HG03064 (cell line): ENCODE data around the gene LRRC2.

Source experiments
- ATAC-seq: cut with Tn5 transposase; IDR thresholded peaks from one replicate; pipeline ENCODE4 v1.9.1; 2021; ENCODE audit warnings: low read depth; ENCODE audit not compliant: unreplicated experiment

The LRRC2 gene

DNA sequence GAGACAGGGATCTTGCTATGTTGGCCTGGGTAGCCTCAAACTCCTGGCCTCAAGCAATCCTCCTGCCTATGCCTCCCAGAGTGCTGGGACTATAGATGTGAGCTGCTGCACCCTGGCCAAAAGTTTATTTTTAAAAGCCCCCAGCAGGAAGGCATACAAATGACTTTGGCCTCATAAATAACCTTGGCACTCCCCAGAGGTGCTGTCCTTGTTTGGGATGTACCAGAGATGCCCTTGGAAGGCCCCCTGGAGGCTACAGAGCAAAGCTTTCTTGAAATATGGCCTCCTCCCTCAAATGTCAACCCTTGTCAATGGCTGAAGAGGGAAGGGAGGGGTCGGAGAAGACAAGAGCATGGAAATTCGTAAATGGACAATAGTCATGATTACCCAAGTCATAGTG is 82.3 kb downstream of the LRRC2 start:
- ATAC-seq, result no peak

DNA sequence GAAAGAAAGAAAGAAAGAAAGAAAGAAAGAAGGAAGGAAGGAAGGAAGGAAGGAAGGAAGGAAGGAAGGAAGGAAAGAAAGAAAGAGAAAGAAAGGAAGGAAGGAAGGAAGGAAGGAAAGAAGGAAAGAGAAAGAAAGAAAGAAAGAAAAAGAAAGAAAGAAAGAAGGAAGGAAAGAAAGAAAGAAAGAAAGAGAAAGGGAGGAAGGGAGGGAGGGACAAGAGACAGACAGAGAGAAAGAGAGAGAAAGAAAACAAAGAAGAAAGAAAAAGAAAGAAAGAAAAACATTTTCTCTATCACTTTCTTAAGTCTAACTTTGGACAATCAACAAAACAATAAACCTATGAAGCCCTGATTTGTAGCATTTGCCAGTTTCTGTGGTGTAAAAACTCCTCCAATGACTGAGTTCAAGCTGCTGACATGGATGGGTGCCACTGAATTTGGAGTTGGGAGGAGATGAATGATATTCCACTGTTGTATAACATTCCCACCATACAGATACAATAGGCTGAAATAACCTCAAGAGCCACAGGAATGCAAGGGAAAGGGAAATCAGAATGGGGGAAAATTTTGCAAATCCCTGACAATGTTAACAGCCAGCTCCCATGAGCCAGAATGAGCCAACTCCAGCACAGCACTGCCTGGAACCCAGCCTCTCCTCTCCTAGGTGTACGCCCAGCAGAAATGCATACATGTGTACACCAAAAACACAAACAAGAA is 83.3 kb downstream of the LRRC2 start:
- ATAC-seq, result no peak

DNA sequence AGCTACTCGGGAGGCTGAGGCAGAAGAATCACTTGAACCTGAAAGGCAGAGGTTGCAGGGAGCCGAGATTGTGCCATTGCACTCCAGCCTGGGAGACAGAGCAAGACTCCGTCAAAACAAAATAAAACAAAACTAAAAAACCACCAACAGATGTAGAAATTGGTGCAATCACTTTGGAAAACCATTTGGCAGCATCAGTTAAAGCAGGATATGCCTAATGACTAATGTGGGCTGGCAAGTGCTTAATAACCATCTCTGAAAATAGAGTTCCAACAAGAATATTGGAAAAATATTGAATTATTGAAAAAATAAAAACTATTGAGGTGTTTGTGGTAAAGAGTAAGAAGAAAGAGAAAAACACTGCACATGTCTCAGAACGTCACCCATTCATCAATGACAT is 84.5 kb downstream of the LRRC2 start:
- ATAC-seq, result no peak

DNA sequence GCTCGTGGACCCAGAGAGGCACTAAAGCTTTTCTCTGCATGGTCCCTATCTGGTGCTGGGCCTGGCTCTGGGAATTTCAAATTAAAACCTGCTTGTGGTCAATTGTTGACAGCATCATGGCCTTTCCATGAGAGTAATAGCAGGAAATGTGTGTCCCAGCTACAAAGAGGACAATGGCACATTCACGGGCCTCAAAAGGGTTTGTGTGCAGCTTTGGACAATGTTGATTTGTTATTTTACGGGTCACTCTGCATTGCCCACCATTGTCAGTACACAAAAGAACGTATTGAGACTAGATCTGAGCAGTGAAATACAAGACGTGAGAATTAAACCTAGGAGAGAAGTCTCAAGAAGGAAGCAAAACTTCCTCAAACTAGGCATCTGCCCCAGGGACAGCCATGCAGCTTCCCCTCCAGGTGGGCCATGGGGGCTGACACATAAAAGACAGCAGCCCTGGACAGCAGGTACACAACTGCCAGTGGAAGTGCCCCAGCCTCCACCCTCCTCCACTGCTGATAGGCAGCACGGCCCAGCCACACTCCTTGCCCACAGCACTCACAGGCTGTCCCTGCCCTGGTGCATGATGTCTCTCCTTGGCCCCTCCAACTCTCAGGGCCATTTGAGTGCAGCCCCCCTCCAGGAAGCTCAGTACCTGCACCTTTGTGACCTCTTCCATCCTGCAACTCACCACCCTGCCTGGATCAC is 85.5 kb downstream of the LRRC2 start:
- no peak for ATAC-seq

DNA sequence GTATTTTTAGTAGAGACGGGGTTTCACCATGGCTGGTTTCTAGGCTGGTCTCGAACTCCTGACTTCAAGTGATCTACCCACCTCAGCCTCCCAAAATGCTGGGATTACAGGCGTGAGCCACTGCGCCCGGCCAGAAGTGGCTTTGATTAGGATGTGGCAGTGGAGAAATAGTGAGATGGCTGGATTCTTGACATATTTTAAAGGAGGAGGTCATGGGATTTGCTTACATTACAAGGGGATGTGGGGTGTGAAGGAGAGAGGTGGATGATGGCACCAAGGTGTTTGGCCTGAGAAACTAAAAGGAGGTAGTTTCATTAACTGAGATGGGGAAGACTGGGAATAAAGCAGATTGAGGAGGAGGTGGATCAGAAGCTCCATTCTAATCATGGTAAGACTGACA is 86.4 kb downstream of the LRRC2 start:
- no peak for ATAC-seq

DNA sequence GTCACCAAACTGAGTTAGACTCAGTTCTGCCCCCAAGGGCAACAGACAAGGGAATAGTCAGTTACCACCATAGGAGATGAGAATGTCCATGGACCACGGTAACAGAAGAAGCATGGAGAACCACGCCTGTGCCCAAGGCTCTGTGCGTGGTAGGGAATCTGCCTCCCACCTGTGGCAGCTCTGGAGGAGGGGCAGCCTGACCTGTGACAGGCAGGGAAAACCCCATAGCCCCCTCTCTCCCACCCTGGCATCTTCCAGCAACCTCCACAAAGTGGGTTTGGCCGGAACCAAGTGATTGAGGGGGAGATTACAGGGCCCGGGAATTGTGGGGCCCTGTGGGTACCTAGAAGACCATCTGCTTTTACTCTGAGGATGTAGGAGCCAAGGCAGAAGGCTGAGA is 87.1 kb downstream of the LRRC2 start:
- ATAC-seq, result no peak

DNA sequence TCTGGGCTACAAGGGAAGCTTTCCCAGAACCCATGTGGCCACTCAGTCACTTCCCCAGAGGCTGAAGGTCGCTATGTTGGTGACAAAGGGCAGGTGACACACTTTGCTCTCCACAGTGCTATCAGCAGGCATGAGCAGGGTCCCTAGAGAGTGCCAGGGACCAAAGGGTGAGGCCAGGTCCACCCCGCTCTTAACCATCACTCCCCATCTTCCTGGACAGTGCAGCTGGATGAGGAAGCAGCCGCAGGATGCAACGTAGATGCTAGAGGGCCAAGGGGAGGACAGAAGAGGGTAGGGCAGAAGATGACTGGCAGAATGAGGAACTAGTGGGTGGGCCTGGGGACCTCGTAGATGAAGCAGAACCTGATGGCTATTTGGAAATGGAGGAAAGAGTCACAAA is 87.8 kb downstream of the LRRC2 start:
- ATAC-seq, result no peak

DNA sequence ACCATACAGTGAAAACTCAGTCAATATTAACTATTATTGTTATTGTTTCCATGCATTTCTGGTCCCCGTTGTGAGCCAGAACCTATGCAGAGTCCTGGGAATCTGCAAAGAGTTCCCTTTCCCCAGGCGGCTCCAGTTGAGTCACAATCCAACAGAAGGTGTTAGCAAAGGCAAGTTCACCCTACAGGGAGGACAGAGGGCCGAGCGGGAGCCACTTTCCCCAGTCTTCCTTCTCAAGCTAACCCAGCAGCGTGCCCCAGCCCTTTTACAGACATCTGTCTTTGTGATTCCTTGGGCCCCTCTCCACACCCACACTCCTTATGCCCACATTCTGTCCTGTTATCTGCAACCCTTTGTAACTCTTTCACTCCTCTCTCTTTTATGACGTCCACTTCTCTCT is 88.3 kb downstream of the LRRC2 start:
- ATAC-seq, result no peak

DNA sequence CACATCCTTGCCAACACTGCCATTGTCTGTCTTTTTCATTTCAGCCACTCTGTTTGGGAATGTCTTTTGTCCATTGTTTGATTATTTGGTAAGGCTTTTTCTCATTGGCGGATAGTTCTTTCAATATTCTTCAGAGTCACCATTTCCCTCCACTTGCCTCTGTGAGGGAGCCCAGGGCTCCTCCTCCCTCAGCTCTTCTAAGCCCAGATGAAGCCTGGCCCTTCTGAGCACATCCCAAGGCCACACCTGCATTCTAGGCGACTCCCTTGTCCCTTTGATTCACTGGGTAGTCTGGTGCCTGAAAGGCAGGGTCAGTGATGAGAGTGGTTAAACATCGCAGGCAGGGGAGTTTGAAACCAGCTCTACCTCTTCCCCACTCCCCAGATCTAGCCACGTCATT is 89.0 kb downstream of the LRRC2 start:
- no peak for ATAC-seq

DNA sequence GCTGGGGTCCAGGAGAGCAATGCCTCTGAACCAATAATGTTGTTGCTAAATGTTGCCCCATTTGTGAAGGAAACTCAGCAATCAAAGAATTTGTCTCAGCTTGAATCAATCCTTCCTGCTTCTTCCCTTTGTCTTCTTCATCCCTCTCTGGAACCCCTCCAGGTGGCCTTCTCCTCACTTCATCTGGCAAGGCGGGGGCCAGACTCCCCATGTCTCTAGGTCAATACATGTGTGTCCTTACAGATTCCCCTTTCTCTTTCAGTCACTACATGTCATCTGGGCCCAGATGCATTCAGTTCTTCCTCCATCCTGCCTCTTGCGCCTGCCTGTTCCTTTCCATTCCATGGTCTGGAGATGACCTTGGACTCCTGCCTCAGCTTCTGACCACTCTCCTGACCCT is 93.4 kb downstream of the LRRC2 start:
- ATAC-seq, result no peak

DNA sequence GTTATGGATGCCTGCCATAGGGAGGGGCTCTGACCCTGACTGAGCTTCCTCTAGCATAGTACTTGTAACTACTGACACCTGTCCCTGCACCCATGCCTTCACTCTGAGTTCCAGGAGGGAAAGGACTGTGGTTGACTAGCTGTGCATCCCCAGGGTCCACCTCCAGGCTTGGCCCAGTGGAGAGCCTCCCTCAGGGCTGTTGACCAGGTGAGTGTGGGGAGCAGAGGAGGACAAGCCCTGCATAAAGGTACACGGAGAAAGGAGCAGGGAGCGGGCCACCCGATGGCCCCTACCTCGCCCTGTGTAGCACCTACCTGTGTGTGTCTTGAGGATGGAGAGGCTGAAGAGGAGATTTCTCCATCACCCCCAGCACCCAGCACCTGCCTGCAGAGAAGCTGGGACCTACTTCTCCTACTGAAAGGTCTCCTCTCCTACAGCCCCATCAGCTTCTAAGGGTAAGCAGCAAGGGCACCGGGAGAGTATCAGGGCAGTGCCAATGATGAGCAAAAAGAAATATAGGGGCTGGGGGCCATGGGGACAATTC is 94.7 kb downstream of the LRRC2 start:
- ATAC-seq, result no peak

DNA sequence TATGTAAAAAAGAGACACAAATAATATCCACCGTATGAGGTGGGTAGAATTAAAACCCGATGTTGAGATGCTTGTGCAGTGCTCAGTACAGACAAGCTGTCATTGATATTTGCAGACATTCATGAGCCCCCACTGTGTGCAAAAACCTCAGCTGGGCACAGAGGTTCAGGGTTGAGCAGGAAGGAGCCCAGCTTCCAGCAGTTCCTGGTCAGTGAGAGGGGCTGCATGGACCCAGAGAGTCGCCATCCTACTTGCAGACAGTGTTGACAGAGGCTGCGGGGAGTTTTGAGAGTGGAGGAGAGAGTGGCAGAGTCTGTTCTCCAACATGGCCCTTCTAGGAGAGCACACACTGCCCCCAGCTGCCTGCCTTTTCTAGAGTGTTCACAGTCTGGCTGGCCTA is 95.3 kb downstream of the LRRC2 start:
- ATAC-seq, result no peak

DNA sequence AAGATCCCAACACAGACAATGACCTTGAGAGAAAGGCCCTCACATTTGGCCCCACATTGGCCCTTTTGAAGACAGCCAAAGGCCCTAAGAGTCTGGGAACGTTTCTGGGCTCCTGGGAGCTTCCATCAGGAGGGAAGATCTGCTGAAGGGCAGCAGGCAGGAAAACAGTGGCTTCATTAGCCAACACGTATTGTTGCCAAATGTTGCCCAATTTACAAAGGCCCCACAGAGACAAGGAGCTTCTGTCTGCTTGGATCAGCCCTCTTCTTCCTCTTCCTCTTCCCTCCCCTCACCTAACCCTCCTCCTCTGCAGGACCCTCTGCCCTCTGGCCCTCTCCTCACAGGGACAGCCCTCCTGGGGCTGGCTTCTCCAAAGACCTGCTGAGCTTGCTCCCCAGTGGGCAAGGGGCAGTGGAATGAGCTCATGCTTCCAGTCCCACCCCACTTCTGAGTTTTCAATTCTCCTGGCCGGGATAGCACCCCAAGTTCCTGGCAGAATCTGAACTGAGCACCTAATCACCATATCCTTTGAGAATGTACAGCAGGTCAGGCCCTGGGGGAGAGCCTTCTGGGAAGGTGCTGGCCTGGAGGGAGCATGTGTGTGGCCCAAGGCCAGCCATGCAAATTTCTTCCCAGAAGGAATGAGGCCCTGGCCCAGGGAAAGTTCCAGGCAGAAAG is 96.3 kb downstream of the LRRC2 start:
- no peak for ATAC-seq

DNA sequence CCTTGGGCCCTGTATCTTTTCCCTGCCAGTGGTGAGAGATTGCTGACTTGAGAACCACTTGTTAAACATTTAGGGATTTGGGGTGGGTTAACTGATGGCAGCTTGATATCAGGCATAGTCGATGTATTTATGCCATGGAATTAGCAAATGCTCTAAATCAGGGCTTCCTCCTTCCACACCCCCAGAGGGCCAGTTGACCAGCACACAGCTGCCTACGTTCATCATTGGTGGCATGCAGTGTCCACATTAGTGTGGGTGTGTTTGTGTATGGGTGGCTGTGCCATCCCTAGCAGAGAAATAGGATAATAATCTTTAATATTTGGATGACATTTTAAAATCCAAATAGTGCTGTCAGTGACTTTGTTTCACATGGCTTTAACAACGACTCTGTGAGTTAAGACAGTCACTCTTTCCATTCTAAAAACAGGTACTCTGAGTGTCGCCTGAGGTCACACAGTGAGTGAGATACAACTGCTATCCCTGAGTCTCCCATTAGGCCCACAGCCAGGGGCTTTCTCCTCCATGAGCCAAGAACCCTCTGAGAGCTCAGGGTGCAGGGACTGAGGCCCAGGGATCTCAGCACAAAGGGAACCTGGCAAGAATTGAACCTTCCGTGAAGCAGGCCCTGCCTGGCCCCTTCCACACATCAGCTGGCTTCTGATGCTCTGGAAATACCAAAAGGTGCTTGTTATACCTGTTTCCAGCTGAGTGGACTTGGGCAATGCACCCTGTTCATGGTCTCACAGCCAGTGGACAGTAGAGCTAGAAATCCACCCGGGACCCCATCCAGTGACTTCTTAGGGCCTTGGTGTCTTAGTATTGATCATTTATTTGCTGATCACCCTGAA is 97.1 kb downstream of the LRRC2 start:
- no peak for ATAC-seq

DNA sequence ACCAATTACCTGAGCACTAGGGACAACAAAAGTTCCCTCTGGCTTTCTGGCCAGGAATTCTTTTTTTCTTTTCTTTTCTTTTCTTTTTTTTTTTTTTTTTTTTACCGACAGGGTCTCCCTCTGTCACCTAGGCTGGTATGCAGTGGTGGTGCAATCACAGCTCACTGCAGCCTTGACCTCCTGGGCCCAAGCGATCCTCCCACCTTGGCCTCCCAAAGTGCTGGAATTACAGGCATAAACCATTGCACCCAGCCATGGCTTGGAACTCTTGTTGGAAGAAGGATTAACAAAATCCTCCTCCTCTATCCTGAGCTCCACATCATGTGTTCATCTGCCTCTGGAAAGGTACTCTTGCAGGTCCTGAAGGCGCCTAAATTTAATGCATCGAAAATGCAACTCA is 98.5 kb downstream of the LRRC2 start:
- ATAC-seq, result no peak

DNA sequence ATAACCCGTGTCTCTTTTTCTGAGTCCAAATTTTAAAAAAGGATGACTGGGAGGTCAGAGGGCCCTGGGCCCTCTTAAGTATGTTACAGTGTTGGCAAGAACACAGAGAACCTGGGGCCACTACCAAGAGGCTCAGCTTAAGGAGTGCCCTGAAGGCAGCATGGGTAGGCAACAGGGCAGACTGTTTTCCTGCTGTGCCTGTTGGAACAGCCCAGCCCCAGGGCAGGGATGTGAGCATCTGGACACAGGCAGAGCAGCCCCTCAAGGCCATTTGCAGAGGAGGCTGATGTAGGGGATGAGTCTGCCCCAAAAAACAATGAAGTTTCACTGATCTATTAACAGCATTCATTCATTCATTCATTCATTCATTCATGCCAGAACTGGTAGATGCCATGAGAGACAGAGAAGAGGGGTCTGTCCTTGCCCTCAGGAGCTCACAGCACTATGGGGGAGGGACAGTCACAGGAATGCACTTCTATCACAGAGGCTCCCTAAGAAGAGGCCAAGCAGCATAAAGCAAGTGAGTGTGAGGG is 99.2 kb downstream of the LRRC2 start:
- ATAC-seq, result no peak

DNA sequence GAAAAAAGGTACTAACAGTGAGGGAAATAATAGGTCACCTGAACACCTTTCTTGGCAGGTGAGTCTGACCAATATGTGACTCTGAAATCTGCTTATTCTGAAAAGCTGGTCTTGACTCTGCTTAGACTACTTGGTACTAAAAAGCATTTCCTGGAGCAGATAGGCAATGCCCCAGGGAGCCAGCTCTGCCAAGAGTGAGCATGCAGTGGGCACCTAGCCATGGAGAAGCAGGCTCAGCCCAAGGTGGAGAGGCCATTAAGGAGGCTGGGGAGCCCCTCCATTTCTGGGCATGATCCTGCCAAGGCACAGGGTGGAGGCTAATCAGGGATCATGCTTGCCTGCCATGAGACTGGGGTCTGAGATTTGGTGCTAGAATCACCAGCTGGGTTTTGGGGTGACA is 99.8 kb downstream of the LRRC2 start:
- ATAC-seq, result no peak
